Measurements from ENCODE around the gene ISG15. TPM values are rescaled to one million over a fixed set of nuclear protein-coding genes. Genes with fewer than 3 reads are reported as not detected.
"Not testable (repeated sequence)": the region's sequence is repeated elsewhere in the genome, so short reads cannot be mapped to it uniquely, and the experiment has no call there.

The ISG15 gene
- total RNA-seq, 1 donor from 2014 or later = 8.0 TPM

GRCh38 chr1:995665-996633 is 17.3 kb upstream of the ISG15 start:
- no peak for DNase-seq

GRCh38 chr1:996851-997712 is 16.2 kb upstream of the ISG15 start:
- DNase-seq = no peak

GRCh38 chr1:997713-997992 is 15.6 kb upstream of the ISG15 start:
- DNase-seq = no peak

- DNase-seq = no peak
These were observed 15.1 kb upstream of the ISG15 start for GRCh38 chr1:997993-998744.

GRCh38 chr1:998745-998994 is 14.6 kb upstream of the ISG15 start:
- peak; percentile 65 for DNase-seq

GRCh38 chr1:998995-999724 is 14.1 kb upstream of the ISG15 start:
- DNase-seq = peak; percentile 79

GRCh38 chr1:999725-1000356 is 13.5 kb upstream of the ISG15 start, which contains the start of gene HES4:
HES4 (minus strand) TSS chr1:1000097; CDS start chr1:999973, 124 bp downstream.
- peak; percentile 97 for DNase-seq

GRCh38 chr1:1000357-1001056 is 12.8 kb upstream of the ISG15 start:
- DNase-seq = peak; percentile 93

GRCh38 chr1:1001057-1001783 is 12.1 kb upstream of the ISG15 start:
- peak; percentile 52 for DNase-seq

GRCh38 chr1:1003618-1004419 is 9.5 kb upstream of the ISG15 start:
- no peak for DNase-seq

GRCh38 chr1:1004420-1004779 is 8.9 kb upstream of the ISG15 start:
- DNase-seq = no peak

GRCh38 chr1:1004780-1005697 is 8.3 kb upstream of the ISG15 start:
- DNase-seq = peak; percentile 83

GRCh38 chr1:1005774-1006304 is 7.5 kb upstream of the ISG15 start:
- DNase-seq = no peak

- DNase-seq = peak; percentile 48
These were observed 6.8 kb upstream of the ISG15 start for GRCh38 chr1:1006305-1007159.

GRCh38 chr1:1010131-1010530 is 3.2 kb upstream of the ISG15 start:
- not testable (repeated sequence) for DNase-seq

- no peak for DNase-seq
These were observed 1.8 kb upstream of the ISG15 start for GRCh38 chr1:1011396-1011949.

GRCh38 chr1:1012736-1013104 is 577 bp upstream of the ISG15 start:
- DNase-seq = not testable (repeated sequence)

All from tongue (tissue), 2 donors.